Endothelial cell (in vitro differentiated cells): ENCODE results near the gene ADTRP. TPM values are rescaled to one million over a fixed set of nuclear protein-coding genes. Genes with fewer than 3 reads are reported as not detected.

Experiments
- DNase-seq: peaks from one replicate; pipeline ENCODE4 v3.0.0; 2021; ENCODE audit warnings: low spot score
- H3K27ac Mint-ChIP-seq: one replicate; pipeline ENCODE4 v1.8.0; 2021; ENCODE audit warnings: mixed read lengths, inconsistent platforms; ENCODE audit not compliant: unreplicated experiment
- H3K27me3 Mint-ChIP-seq: one replicate; pipeline ENCODE4 v1.8.0; 2021; ENCODE audit warnings: mild to moderate bottlenecking, moderate library complexity, mixed read lengths, inconsistent platforms; ENCODE audit not compliant: unreplicated experiment
- H3K36me3 Mint-ChIP-seq: one replicate; pipeline ENCODE4 v1.8.0; 2021; ENCODE audit warnings: mild to moderate bottlenecking, low read depth, mixed read lengths, inconsistent platforms; ENCODE audit not compliant: unreplicated experiment
- H3K4me1 Mint-ChIP-seq: one replicate; pipeline ENCODE4 v1.8.0; 2021; ENCODE audit warnings: mild to moderate bottlenecking, mixed read lengths, inconsistent platforms; ENCODE audit not compliant: unreplicated experiment
- H3K4me3 Mint-ChIP-seq: one replicate; pipeline ENCODE4 v1.8.0; 2021; ENCODE audit warnings: mild to moderate bottlenecking, mixed read lengths, inconsistent platforms; ENCODE audit not compliant: unreplicated experiment
- H3K9me3 Mint-ChIP-seq: one replicate; pipeline ENCODE4 v1.8.0; 2021; ENCODE audit warnings: mixed read lengths, inconsistent platforms; ENCODE audit not compliant: unreplicated experiment
- CTCF ChIP-seq: fragments of 200-600 bp; sonication (generic); IDR thresholded peaks from one replicate; pipeline ENCODE4 v1.5.0; 2021; ENCODE audit warnings: antibody characterized with exemption; ENCODE audit not compliant: unreplicated experiment
- total RNA-seq: library from RNA; stranded (reverse); fragmentation: NEBNext Ultra II Directional; extraction: Animal tissue kit (Norgen Biotek cat#: 25700); gene quantifications from one replicate; pipeline ENCODE4 v1.2.1, GENCODE V29; 2021; ENCODE audit not compliant: unreplicated experiment

The ADTRP gene
- total RNA-seq, 1 donor from 2014 or later, result not detected

DNA sequence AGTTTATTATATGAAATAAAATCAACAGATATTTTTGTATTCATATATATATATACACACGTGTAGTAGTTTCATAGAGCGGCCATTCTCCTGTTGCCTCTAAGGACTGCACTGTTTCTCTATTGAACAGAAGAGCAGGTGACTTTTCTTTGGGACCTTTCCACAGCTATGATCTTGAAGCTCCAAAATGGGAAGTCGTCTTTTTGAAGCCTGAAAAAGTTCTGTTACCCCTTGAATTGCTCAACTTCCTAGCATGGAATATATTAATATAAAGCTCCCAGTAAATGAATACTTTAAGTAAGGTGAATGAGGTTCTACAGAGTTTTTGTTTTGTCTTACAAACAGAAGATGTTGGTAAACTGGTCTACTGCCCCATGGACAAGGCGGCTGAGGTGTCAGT, 42.2 kb upstream of the ADTRP start:
- Mint-ChIP-seq H3K27me3 (no peaks in the 10 kb centered on the region), H3K9me3 (no peaks in the 10 kb centered on the region)
- no peak for DNase-seq

DNA sequence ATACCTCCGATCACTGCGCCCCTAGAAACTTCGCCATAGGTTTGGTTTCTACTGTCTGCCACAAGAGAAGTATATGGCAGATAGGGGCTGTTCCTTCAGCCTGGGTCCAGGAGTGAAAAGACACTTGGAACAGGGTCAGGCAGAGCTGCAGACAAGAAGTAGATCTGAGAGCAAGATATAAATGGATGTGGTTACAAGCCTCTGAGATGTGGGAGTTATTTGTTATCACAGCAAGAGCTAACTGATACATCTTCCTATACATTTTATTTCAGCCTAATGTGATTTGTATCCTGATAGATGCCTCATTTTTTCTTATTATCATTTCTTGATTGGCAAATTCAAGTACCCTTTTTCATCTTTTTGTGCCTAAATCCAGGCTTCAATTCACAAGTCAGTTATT, 40.9 kb upstream of the ADTRP start:
- Mint-ChIP-seq H3K4me1 (no peaks in the 10 kb centered on the region), H3K9me3 (no peaks in the 10 kb centered on the region), H3K27me3 (no peaks in the 10 kb centered on the region), H3K36me3 (no peaks in the 10 kb centered on the region), H3K27ac (no peak overlapping the region), H3K4me3 (no peak overlapping the region)
- no peak for TF ChIP-seq CTCF
- DNase-seq, result no peak

More for the DNA sequence above, 42.2 kb upstream of the ADTRP start:
- Mint-ChIP-seq H3K36me3 (no peaks in the 10 kb centered on the region), H3K4me1 (no peaks in the 10 kb centered on the region), H3K27ac (no peak overlapping the region), H3K4me3 (no peak overlapping the region)
- TF ChIP-seq CTCF, result no peak

DNA sequence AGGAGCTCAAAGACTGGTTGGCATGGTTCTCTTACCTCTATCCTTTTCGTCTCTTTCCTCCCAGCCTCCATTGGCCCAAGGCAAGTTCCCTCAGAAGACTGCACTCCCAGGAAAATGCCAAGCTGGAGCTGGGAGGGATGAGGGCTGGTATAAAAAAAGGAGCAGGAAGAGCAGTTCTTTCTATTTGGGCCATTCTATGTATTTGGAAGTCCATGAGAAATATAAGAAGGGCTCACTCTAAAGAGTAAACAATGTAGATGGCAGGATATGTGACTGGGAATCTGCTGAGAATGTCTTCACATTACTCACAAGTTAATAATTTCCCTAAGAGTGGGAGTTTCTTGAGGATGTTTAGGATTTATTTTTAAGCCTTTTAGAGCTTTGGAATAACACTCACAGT, 36.6 kb upstream of the ADTRP start:
- Mint-ChIP-seq H3K36me3 (no peaks in the 10 kb centered on the region), H3K27ac (no peak overlapping the region), H3K4me3 (no peak overlapping the region), H3K4me1 (no peaks in the 10 kb centered on the region), H3K27me3 (no peaks in the 10 kb centered on the region), H3K9me3 (no peaks in the 10 kb centered on the region)
- DNase-seq, result no peak
- TF ChIP-seq CTCF, result no peak

DNA sequence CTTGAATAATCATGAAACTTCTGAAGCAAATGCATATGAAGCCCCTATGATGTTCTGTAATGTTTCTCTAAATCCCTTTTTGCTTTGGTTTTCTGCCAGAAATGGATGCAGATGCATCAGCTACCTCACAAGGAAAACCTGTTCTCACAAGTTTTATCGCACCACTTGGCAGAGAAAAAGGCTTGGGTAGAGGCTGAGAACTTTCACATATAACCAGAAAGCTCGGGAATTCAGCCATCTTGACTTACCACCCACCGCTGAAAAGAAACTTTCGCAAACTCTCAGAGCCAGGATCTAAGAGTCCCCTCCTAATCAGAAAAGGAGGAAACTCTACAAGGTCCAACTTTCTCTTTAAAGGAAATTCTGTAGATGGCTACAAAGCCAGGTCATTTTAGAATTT, 36.2 kb upstream of the ADTRP start:
- Mint-ChIP-seq H3K4me1 (no peaks in the 10 kb centered on the region), H3K9me3 (no peaks in the 10 kb centered on the region), H3K27ac (no peak overlapping the region), H3K36me3 (no peaks in the 10 kb centered on the region), H3K27me3 (no peaks in the 10 kb centered on the region), H3K4me3 (no peak overlapping the region)
- no peak for TF ChIP-seq CTCF
- no peak for DNase-seq

DNA sequence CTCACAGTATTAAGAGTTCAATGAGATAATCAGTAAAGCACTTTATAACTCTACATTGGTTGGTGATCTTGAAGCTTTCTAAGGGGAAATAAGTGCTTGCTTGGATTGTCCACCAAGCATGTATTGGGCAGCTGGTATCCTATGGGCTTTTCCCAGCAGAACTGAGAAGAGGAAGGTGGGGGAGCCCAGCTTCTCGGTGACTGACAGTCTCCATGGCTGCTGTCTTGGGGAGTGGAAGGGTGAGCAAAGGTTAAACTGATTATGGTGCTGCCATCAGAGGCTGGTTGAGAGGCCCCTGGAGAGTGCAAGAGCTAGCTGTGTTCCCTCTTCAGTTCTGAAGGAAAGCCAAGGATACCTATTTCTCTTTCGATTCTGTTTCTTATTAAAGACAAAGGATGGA, 35.5 kb upstream of the ADTRP start:
- no peak overlapping the region for H3K4me3 Mint-ChIP-seq
- H3K27me3 Mint-ChIP-seq, result no peaks in the 10 kb centered on the region
- no peaks in the 10 kb centered on the region for H3K36me3 Mint-ChIP-seq
- no peak overlapping the region for H3K27ac Mint-ChIP-seq
- H3K9me3 Mint-ChIP-seq, result no peaks in the 10 kb centered on the region
- H3K4me1 Mint-ChIP-seq, result no peaks in the 10 kb centered on the region
- no peak for TF ChIP-seq CTCF
- no peak for DNase-seq
